Left kidney (tissue), 1 donor: Measurements from ENCODE around the gene UTP4. TPM values are rescaled to one million over a fixed set of nuclear protein-coding genes. Genes with fewer than 3 reads are reported as not detected.

ENCODE experiments used
- polyA plus RNA-seq: library from polyadenylated mRNA; unstranded; fragments of 120-200 nt; gene quantifications from one replicate; pipeline ENCODE4 v1.2.1, GENCODE V29; 2013; ENCODE audit not compliant: insufficient read length

Gene UTP4
- polyA plus RNA-seq, 1 donor = 64.8 TPM

Other genes with a start within 250 kb of the UTP4 start
- gene HAS3, start 27.0 kb upstream of the UTP4 start, polyA plus RNA-seq = 4.2 TPM
- 158 TPM for gene CHTF8, start 61 bp upstream of the UTP4 start, polyA plus RNA-seq
- 14.8 TPM for gene SNTB2, start 54.5 kb downstream of the UTP4 start, polyA plus RNA-seq
- 52.9 TPM for gene VPS4A, start 178.7 kb downstream of the UTP4 start, polyA plus RNA-seq
- gene PDF, start 197.9 kb downstream of the UTP4 start, polyA plus RNA-seq = 2.9 TPM
- gene COG8, start 206.9 kb downstream of the UTP4 start, polyA plus RNA-seq = 39.5 TPM
- 38.9 TPM for gene NIP7, start 207.1 kb downstream of the UTP4 start, polyA plus RNA-seq
- 2.6 TPM for gene TMED6, start 219.1 kb downstream of the UTP4 start, polyA plus RNA-seq